HG03064 (cell line): ENCODE data around the gene USPL1.
A peak's percentile ranks its signal among the peaks of the same experiment; 100 is the strongest.
"Not testable (repeated sequence)": the region's sequence is repeated elsewhere in the genome, so short reads cannot be mapped to it uniquely, and the experiment has no call there.

ENCODE experiments used
- ATAC-seq: cut with Tn5 transposase; IDR thresholded peaks from one replicate; pipeline ENCODE4 v1.9.1; 2021; ENCODE audit warnings: low read depth; ENCODE audit not compliant: unreplicated experiment

Gene USPL1

GRCh38 chr13:30617315-30618185, at the start of gene USPL1:
USPL1 (plus strand) TSS chr13:30617920; CDS start chr13:30621141, 3,221 bp downstream.
- peak; percentile 86 for ATAC-seq

GRCh38 chr13:30569901-30570576, 47.7 kb upstream of the USPL1 start:
- ATAC-seq: no peak

GRCh38 chr13:30570691-30571090, 47.0 kb upstream of the USPL1 start:
- no peak for ATAC-seq

- ATAC-seq: no peak
These were observed 44.9 kb upstream of the USPL1 start for GRCh38 chr13:30572859-30573275.

- no peak for ATAC-seq
These were observed 41.2 kb upstream of the USPL1 start for GRCh38 chr13:30576528-30576927.

- ATAC-seq: no peak
These were observed 40.3 kb upstream of the USPL1 start for GRCh38 chr13:30577401-30577852.

- ATAC-seq: no peak
These were observed 36.7 kb upstream of the USPL1 start for GRCh38 chr13:30580852-30581502.

GRCh38 chr13:30581582-30581981, 36.1 kb upstream of the USPL1 start:
- no peak for ATAC-seq

- no peak for ATAC-seq
These were observed 33.5 kb upstream of the USPL1 start for GRCh38 chr13:30584051-30584731.

GRCh38 chr13:30585748-30586262, 31.9 kb upstream of the USPL1 start:
- no peak for ATAC-seq

GRCh38 chr13:30587231-30587630, 30.5 kb upstream of the USPL1 start:
- ATAC-seq: no peak

- no peak for ATAC-seq
These were observed 30.0 kb upstream of the USPL1 start for GRCh38 chr13:30587739-30588138.

- ATAC-seq: no peak
These were observed 24.7 kb upstream of the USPL1 start for GRCh38 chr13:30593001-30593400.

- no peak for ATAC-seq
These were observed 17.2 kb upstream of the USPL1 start for GRCh38 chr13:30600496-30600895.

- no peak for ATAC-seq
These were observed 15.9 kb upstream of the USPL1 start for GRCh38 chr13:30601836-30602235.

GRCh38 chr13:30605052-30605451, 12.7 kb upstream of the USPL1 start:
- no peak for ATAC-seq

GRCh38 chr13:30607186-30607585, 10.5 kb upstream of the USPL1 start:
- not testable (repeated sequence) for ATAC-seq

GRCh38 chr13:30607908-30608307, 9.8 kb upstream of the USPL1 start:
- peak; percentile 94 for ATAC-seq

- no peak for ATAC-seq
These were observed 9.4 kb upstream of the USPL1 start for GRCh38 chr13:30608364-30608763.

GRCh38 chr13:30610311-30610710, 7.4 kb upstream of the USPL1 start:
- ATAC-seq: no peak
